ENCODE measurements around the gene HERC5. TPM values are rescaled to one million over a fixed set of nuclear protein-coding genes. Genes with fewer than 3 reads are reported as not detected.
"Not testable (repeated sequence)": the region's sequence is repeated elsewhere in the genome, so short reads cannot be mapped to it uniquely, and the experiment has no call there.

Gene HERC5
- total RNA-seq, 1 experiment from 2014 or later = 49.6 TPM

DNA sequence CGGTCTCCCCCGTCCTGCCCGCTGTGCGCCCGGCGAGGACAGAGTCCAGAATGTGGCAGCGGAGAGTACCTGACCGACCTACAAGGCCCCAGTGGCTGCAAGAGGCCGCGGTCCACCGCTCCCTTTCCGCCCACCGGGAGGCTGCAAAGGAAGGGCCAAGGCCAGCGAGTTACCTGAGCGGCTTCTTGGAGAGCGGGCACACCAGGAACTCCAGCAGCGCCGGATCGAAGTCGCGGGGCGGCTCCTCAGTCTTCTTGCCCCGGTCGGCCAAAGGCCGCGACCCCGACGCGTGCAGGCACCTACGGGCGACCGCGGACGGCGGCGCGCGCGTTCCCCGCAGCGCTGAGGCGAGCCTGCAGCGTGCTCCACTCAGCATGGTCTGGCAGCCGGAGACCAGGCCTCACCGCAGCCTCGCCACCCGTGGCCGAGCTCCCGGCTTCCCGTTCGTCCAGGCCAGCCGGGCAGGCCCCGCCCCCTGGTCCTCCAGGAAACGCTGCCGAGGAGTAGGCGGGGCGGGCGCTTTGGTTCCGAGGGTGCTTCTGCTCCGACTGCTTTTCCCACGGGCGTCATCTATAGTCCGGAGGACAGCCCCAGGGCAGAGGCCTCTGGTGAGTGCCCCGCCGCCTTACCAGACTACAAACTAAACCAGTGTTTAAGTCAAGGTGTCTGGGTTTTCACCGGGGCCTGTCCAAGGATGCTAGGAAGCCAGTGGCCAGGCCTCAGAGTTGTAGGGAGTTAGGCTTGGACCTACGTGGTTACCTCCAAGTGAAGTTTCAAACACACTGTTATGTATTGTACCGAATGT is 66.6 kb downstream of the HERC5 start, which contains the start of gene PYURF:
Gene PYURF (minus strand): TSS at position 452 of the 805 bp plus-strand sequence. CDS start 76 bp downstream, at position 376.
- H3K4me1 ChIP-seq = peaks cover 10% of the 10 kb centered on the region
- peak; percentile 99 for DNase-seq

DNA sequence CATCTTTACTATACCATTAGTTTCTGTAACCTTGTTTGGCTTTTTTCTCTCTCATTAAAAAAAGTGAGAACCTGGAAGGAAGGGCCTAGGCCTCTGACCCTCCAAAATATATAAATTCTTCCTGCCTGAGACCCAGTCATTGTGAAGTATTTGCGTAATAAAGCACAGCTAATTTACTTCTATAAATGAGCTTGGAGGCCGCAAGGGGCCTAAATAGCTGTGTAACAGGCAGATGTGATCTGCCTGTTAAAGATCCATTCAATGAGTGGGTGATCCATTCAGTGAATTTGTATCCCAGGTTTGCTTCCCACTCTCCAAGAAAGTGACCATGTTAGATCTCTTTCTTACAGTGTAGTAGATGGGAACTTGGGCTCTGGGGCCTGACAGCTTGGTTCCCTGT is 67.3 kb downstream of the HERC5 start:
- Histone ChIP-seq H3K36me3 (peaks cover 22% of the 10 kb centered on the region), H3K27me3 (no peaks in the 10 kb centered on the region), H3K9me3 (replicated peaks) (no peaks in the 10 kb centered on the region), H3K4me3 (peak overlapping the region; percentile 82), H3K4me1 (peaks cover 10% of the 10 kb centered on the region), H3K27ac (peak overlapping the region; percentile 75)
- peak in 1 of 2 experiments; percentile 32 for DNase-seq

More for the DNA sequence above, 66.6 kb downstream of the HERC5 start, which contains the start of gene PYURF:
- Histone ChIP-seq H3K9me3 (replicated peaks) (no peaks in the 10 kb centered on the region), H3K27me3 (no peaks in the 10 kb centered on the region), H3K36me3 (peaks cover 22% of the 10 kb centered on the region), H3K4me3 (peak within 1 kb of the TSS; percentile 82), H3K27ac (peak within 1 kb of the TSS; percentile 75)

DNA sequence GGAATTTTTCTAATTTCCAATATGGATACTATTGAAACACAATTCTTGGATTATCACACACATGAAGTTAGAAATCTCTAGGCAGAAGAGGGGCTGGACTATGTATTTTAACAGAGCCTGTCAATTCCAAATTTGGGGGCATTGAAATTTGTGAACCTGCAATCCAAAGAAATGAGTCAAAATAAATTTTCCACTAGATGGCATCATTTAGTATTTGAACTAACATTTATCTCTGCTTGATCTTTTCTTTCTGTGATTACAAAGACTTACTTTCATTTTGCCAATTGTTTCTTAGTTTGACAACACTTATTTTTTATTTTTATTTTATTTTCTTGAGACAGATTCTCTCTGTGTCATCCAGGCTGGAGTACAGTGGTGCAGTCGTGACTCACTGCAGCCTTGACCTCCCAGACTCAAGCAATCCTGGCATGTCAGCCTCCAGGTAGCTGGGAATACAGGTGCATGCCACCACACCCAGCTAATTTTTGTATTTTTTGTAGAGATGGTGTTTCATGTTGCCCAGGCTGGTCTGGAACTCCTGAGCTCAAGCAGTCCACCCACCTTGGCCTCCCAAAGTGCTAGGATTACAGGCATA is 69.4 kb downstream of the HERC5 start:
- peaks cover 10% of the 10 kb centered on the region for H3K4me1 ChIP-seq
- H3K4me3 ChIP-seq = no peak overlapping the region
- DNase-seq = peak in 1 of 2 experiments; percentile 40
- no peaks in the 10 kb centered on the region for H3K9me3 ChIP-seq (replicated peaks)
- no peaks in the 10 kb centered on the region for H3K27me3 ChIP-seq
- peaks cover 8% of the 10 kb centered on the region; the same call in 1 of the 2 replicates for H3K36me3 ChIP-seq
- H3K27ac ChIP-seq = no peak overlapping the region

DNA sequence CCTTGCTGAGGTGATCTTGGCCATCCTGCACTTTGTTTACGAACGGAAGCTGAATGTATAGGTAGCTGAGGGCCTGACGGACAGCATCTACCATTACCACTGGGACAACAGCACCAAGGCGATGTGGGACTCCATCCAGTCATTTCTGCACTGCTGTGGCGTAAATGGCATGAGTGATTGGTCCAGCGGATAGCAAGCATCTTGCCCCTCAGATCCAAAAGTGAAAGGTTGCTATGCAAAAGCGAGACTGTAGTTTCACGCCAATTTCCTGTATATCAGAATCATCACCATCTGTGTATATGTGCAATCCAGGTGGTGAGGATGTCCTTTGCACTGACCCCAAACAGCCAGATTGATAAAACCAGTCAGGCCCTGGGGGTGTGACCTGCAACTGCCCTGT is 70.9 kb downstream of the HERC5 start:
- Histone ChIP-seq H3K27me3 (no peaks in the 10 kb centered on the region), H3K9me3 (replicated peaks) (no peaks in the 10 kb centered on the region), H3K27ac (no peak overlapping the region), H3K4me1 (peaks cover 4% of the 10 kb centered on the region; the same call in 1 of the 2 replicates), H3K36me3 (no peaks in the 10 kb centered on the region), H3K4me3 (no peak overlapping the region)
- no peak for DNase-seq

DNA sequence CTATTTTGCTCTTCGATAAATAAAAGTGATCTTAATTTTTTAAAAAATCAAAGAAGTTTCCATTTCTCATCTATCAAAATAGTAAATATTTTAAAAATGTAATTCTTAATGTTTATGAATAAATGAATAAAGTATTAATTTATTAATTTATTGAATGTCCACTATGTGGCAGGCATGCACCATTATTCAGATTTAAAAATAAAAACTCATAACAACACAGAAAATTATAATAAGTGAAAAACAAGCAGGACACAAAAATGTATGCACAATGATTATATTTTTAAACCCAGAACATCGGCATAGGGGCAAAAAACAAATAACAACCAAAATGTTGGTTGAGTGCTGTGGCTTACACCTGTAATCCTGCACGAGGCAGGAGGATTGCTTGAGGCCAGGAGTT is 71.9 kb downstream of the HERC5 start:
- DNase-seq = peak in 1 of 2 experiments; percentile 23
- no peak overlapping the region for H3K27ac ChIP-seq

DNA sequence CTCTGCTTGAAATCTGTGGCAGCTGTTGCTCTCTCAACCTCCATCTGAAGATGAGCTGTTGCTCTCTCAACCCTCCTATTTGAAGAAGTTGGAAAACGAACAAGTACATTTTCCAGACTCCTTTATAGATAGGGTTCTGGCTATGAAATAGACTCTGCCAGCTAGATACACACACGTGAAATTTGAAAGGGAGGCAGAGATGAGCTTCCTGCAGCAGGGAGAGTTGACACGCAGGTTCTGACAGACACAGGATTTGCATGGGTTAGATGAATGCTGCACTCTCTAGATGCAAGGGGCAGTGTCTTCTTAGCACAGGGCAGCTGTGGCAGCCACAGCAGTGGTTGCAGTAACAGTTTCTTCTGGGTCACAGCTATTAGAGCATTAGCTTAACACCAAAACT is 74.6 kb downstream of the HERC5 start:
- peak in 1 of 2 experiments; percentile 33 for DNase-seq
- Histone ChIP-seq H3K9me3 (replicated peaks) (no peaks in the 10 kb centered on the region), H3K4me1 (peaks cover 2% of the 10 kb centered on the region; the same call in 1 of the 2 replicates), H3K36me3 (no peaks in the 10 kb centered on the region), H3K27me3 (no peaks in the 10 kb centered on the region), H3K27ac (no peak overlapping the region), H3K4me3 (no peak overlapping the region)

More for the DNA sequence above, 71.9 kb downstream of the HERC5 start:
- no peaks in the 10 kb centered on the region for H3K27me3 ChIP-seq
- H3K36me3 ChIP-seq = no peaks in the 10 kb centered on the region
- H3K9me3 ChIP-seq (replicated peaks) = no peaks in the 10 kb centered on the region
- H3K4me3 ChIP-seq = no peak overlapping the region
- H3K4me1 ChIP-seq = peaks cover 4% of the 10 kb centered on the region; the same call in 1 of the 2 replicates

DNA sequence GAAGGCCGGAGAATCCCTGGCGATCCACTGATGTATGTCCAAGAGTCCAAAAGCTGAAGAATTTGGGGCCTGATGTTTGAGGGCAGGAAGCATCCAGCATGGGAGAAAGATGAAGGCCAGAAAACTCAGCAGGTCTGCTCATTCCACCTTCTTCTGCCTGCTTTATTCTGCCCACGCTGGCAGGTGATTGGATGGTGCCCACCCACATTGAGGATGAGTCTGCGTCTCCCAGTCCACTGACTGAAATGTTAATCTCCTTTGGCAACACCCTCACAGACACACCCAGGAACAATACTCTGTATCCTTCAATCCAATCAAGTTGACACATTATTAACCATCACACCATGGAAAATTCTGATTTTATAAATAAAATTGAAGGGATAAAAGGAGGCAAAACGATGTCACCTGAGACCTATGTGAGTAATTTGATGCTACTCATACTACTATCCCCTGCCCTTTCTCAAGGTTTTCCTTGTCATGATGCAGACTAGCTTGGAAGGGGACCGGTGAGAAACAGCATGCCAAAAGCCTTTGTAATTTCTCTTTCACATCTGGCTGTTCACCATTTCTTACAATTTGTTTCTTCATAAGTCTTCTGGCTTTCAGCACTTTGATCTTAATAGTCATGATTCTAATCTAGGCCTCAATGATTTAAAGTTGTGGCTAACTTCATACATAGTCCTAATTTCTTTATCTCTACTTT is 76.3 kb downstream of the HERC5 start:
- Histone ChIP-seq H3K4me3 (no peak overlapping the region), H3K9me3 (replicated peaks) (no peaks in the 10 kb centered on the region), H3K27me3 (no peaks in the 10 kb centered on the region), H3K27ac (no peak overlapping the region), H3K36me3 (no peaks in the 10 kb centered on the region), H3K4me1 (peaks cover 2% of the 10 kb centered on the region; the same call in 1 of the 2 replicates)
- DNase-seq = no peak

DNA sequence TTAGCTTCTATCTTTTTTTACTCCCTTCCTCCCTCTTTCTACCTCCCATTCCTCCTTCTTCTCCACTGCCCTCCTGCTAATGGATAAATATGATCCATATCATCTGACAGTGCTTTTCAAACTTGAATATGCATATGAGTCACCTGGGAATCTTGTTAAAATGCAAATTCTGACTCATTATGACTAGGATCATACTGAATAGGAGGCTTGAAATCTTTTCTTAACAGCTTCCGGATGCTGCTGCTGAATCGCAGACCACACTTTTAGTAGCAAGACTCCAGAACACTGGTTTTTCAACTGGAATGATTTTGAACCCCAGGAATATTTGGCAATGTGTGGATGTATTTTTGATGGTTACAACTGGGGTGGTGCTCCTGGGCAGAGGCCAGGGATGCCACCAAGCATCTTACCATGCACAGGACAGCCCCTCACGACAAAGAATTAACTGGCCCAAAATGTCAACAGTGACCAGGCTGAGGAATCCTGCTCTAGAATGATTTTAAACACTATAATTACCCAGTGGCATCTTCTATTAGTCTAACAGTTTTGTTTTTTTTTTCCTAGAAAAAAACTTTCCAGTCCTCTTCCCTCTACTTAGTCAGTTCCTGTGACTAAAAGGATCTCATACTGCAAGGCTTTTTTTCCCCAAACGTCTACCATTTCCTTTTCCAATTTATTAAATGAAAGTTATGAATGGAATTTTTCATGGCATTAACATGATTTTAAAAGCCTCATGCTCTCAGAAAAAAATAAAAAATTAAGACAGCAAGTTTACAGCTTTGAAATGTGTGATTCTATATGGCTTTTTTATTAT is 77.2 kb downstream of the HERC5 start:
- no peak overlapping the region for H3K27ac ChIP-seq
- H3K9me3 ChIP-seq (replicated peaks) = no peaks in the 10 kb centered on the region
- H3K4me3 ChIP-seq = no peak overlapping the region
- no peak for DNase-seq
- H3K4me1 ChIP-seq = peaks cover 2% of the 10 kb centered on the region; the same call in 1 of the 2 replicates
- H3K27me3 ChIP-seq = no peaks in the 10 kb centered on the region
- H3K36me3 ChIP-seq = no peaks in the 10 kb centered on the region

DNA sequence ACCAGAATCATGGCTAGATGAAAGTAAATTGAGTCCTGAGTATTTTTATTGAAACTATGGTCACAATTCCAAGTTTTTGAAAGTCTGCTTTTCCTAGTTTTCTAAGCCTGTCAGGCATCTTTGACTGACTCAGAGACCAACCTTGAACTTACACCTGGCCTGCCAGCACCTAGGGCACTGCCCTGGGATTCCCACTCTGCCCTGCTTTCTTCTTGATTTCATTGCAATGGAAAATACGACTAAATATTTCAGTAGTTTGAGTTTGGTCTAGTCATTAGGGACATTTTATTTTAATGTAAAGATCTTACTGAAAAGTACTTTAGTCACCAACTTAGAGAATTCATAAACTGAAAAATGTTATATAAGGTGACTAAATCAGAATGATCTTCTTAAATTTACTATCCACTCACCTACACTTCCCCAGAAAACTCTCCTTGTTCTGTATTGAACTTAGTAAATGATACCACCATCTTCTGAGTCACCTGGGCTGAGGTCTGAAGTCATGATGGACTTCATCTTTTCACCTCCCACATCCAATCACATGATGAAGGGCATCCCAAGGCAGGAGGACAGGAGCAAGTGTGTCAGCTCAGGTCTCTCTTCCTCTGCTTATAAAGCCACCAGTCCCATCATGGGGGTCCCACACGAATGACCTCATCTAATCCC is 78.3 kb downstream of the HERC5 start:
- Histone ChIP-seq H3K4me3 (no peak overlapping the region), H3K36me3 (no peaks in the 10 kb centered on the region), H3K9me3 (replicated peaks) (no peaks in the 10 kb centered on the region), H3K4me1 (peaks cover 2% of the 10 kb centered on the region; the same call in 1 of the 2 replicates), H3K27me3 (no peaks in the 10 kb centered on the region), H3K27ac (no peak overlapping the region)
- DNase-seq = no peak

DNA sequence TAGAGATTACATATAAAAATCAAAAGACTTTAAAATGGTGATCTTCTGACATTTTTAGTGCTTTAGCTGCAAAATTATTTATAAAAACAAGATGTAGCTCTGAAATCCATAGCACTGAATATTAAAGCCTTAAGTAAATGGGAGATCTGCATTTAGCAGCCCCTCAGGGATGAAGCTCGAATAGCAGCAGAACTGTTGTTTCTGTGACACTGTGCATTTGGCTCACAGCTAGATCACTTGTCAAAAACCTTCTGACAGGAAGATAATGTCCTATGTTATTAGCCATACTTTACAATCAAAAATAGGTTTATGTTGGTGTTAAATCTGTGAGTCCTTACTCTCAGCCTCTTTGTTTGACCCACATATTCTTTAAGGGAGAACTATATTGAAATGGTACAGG is 80.8 kb downstream of the HERC5 start:
- Histone ChIP-seq H3K27ac (no peak overlapping the region), H3K4me3 (no peak overlapping the region), H3K27me3 (no peaks in the 10 kb centered on the region), H3K36me3 (no peaks in the 10 kb centered on the region), H3K9me3 (replicated peaks) (0 out of 2 replicates have a peak, but pooled peaks cover 2% of the 10 kb centered on the region), H3K4me1 (peaks cover 2% of the 10 kb centered on the region; the same call in 1 of the 2 replicates)
- DNase-seq = no peak

DNA sequence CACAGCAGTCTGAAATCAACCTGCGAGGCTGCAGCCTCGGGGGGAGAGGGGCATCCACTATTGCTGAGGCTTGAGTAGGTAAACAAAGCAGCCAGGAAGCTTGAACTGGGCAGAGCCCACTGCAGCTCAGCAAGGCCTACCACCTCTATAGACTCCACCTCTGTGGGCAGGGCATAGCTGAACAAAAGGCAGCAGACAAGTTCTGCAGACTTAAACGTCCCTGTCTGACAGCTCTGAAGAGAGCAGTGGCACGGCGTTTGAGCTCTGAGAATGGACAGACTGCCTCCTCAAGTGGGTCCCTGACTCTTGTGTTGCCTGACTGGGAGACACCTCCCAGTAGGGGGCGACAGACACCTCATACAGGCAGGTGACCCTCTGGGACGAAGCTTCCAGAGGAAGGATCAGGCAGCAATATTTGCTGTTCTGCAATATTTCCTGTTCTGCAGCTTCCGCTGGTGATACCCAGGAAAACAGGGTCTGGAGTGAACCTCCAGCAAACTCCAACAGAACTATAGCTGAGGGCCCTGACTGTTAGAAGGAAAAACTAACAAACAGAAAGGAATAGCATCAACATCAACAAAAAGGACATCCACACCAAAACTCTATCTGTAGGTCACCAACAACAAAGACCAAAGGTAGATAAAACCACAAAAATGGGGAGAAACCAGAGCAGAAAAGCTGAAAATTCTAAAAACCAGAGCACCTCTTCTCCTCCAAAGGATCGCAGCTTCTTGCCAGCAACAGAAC is 82.6 kb downstream of the HERC5 start:
- not testable (repeated sequence) for H3K27ac ChIP-seq; H3K36me3 ChIP-seq; H3K4me1 ChIP-seq; H3K9me3 ChIP-seq (replicated peaks); H3K27me3 ChIP-seq
- H3K4me3 ChIP-seq = peak overlapping the region; percentile 26
- peak; percentile 89 to 90 for DNase-seq

DNA sequence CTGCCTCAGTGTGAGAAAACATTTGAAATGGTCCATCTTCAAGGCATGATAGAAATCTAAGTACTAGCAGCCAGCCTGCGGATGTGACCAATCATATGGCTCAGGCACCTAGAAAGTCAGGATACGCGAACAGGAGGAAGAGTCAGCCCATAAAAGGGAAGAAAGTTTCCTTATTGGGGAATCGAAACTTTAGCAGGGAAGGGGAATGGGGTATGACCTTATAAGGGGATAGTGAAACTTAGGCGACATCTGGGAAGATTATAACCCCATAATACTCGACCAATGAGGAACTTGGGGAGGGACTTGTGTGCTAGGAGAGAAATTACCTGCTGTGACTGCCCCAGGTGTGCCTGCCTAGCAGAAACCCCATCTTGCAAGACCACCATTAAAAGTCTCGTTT is 92.9 kb downstream of the HERC5 start:
- Histone ChIP-seq H3K9me3 (replicated peaks) (no peaks in the 10 kb centered on the region), H3K27me3 (no peaks in the 10 kb centered on the region), H3K36me3 (no peaks in the 10 kb centered on the region; the same call in 1 of the 2 replicates), H3K4me1 (no peaks in the 10 kb centered on the region), H3K27ac (no peak overlapping the region), H3K4me3 (no peak overlapping the region)
- DNase-seq = no peak

Data from SJCRH30 (cell line).